Thyroid gland (tissue), 4 donors: ENCODE results near the gene EDC3. TPM values are rescaled to one million over a fixed set of nuclear protein-coding genes. Genes with fewer than 3 reads are reported as not detected.

Source experiments
- DNase-seq, 2 donors: peaks; one replicate each; pipeline ENCODE4 v3.0.0-alpha.2; 2019
- H3K27ac ChIP-seq, 3 donors: fragments of 200-600 bp; sonication (generic); 1 replicate in 2 of 3; 2 replicates in 1 of 3; pipeline ENCODE4 v1.5.1; 2016 to 2019; ENCODE audit warnings: mild to moderate bottlenecking in 1 of 3, moderate library complexity in 1 of 3
- H3K27me3 ChIP-seq: fragments of 200-600 bp; sonication (generic); one replicate; pipeline ENCODE4 v1.5.1; 2019
- H3K36me3 ChIP-seq, 2 donors: fragments of 200-600 bp; sonication (generic); one replicate each; pipeline ENCODE4 v1.5.1; 2016 to 2019
- H3K4me1 ChIP-seq, 2 donors: fragments of 200-600 bp; sonication (generic); one replicate each; pipeline ENCODE4 v1.5.1; 2017 to 2019
- H3K4me3 ChIP-seq, 3 donors: fragments of 200-600 bp; sonication (generic); replicated peaks in 1 of 3; 1 replicate in 2 of 3; 2 replicates in 1 of 3; pipeline ENCODE4 v1.5.1; 2016; ENCODE audit warnings: mild to moderate bottlenecking in 1 of 3
- H3K9me3 ChIP-seq: fragments of 200-600 bp; sonication (generic); one replicate; pipeline ENCODE4 v1.5.1; 2017
- POLR2A ChIP-seq, 2 donors: fragments of 450-650 bp; IDR thresholded peaks; one replicate each; pipeline ENCODE4 v1.6.1; 2017; ENCODE audit warnings: antibody characterized with exemption in 2 of 2, mild to moderate bottlenecking in 2 of 2, moderate library complexity in 1 of 2
- WGBS, 2 donors: methylation state at CpG; one replicate each; pipeline ENCODE4 v1.1.5; 2017; 5-methylcytosine and 5-hydroxymethylcytosine counted together
- intact Hi-C: fragments of 100-400 bp; cut with DNase I; formaldehyde crosslinking; loops from one replicate; pipeline ENCODE4 v1.15.1; 2023
- total RNA-seq, 4 donors: library from RNA; depleted of rRNA; stranded (reverse); fragments of >200 nt; gene quantifications; one replicate each; pipeline ENCODE4 v1.2.3, GENCODE V29; 2016
- TF ChIP-seq, protein P1 (sequence below), 6 experiments: fragments of 200-600 bp in 3 of 6; fragments of 450-650 bp in 3 of 6; sonication (generic) in 3 of 6; IDR thresholded peaks; one replicate each; pipeline ENCODE4 v1.5.1; 2016 to 2019; ENCODE audit warnings: antibody characterized with exemption in 6 of 6, mild to moderate bottlenecking in 2 of 6, inconsistent platforms in 1 of 6, moderate library complexity in 1 of 6

EDC3 gene
- total RNA-seq, 4 donors from 2014 or later = 16.3 to 64.7 (median 25.7) TPM

DNA sequence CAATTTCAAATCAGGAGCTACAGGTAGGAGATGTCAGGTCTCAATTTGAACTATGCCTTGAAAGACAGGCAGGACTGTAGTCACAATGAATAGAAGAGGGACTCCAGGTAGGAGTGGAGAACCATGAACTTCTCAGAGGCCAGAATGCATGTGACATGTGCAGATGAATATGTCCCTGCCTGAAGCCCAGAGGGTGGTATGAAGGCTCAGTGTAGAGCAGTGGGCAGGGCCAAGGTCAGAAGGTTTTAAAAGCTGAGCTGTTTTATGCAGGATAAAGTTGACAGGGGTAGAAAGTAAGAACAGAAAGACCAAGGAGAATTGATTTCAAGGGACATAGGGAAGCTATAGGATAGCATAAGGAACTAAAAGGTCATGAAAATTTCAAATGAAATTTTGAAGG, 49.3 kb downstream of the EDC3 start:
- Histone ChIP-seq H3K9me3 (no peaks in the 10 kb centered on the region), H3K4me1 (peaks cover 69 to 76% of the 10 kb centered on the region in 2 donors), H3K27ac (no peak overlapping the region), H3K4me3 (no peak overlapping the region), H3K36me3 (no peaks in the 10 kb centered on the region), H3K27me3 (no peaks in the 10 kb centered on the region)
- intact Hi-C loops = no loop called here
- TF ChIP-seq, protein P1, sequence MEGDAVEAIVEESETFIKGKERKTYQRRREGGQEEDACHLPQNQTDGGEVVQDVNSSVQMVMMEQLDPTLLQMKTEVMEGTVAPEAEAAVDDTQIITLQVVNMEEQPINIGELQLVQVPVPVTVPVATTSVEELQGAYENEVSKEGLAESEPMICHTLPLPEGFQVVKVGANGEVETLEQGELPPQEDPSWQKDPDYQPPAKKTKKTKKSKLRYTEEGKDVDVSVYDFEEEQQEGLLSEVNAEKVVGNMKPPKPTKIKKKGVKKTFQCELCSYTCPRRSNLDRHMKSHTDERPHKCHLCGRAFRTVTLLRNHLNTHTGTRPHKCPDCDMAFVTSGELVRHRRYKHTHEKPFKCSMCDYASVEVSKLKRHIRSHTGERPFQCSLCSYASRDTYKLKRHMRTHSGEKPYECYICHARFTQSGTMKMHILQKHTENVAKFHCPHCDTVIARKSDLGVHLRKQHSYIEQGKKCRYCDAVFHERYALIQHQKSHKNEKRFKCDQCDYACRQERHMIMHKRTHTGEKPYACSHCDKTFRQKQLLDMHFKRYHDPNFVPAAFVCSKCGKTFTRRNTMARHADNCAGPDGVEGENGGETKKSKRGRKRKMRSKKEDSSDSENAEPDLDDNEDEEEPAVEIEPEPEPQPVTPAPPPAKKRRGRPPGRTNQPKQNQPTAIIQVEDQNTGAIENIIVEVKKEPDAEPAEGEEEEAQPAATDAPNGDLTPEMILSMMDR (IDR thresholded peaks at IDR 0.05) = no peak
- no peak for TF ChIP-seq POLR2A (IDR thresholded peaks at IDR 0.05)
- DNase-seq = no peak

DNA sequence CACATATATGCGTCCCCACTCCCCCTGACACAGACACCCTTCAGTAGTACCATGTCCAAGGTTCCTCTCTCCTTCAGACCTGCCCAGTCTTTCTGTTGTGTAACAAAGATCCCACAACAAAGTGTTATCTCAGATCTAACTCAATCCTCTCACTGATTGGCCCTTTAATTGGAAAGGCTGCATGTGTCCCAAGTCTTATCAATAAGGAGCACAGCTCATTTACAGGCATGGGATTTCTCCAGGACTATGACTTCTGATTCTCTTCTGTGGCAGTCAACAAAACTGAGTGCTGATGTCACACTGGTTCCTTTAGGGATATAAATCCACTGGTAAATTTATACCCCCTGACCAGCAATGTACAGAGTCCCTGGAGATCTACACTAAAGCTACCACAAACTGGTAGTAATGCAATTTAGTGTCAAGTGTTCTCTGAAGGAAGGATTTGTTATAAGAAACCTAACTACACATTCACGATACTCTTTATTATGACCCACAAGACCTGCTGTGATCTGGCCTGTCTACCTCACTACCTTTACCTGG, 52.1 kb downstream of the EDC3 start:
- Histone ChIP-seq H3K4me3 (no peak overlapping the region), H3K27ac (peak overlapping the region; percentile 75 to 96 (median 85)), H3K9me3 (no peaks in the 10 kb centered on the region), H3K27me3 (no peaks in the 10 kb centered on the region), H3K36me3 (peaks cover 7 to 14% of the 10 kb centered on the region in 2 donors), H3K4me1 (peaks cover 55 to 62% of the 10 kb centered on the region in 2 donors)
- no peak for DNase-seq
- intact Hi-C loops = no loop called here
- TF ChIP-seq, protein P1 (IDR thresholded peaks at IDR 0.05) = no peak
- TF ChIP-seq POLR2A (IDR thresholded peaks at IDR 0.05) = no peak
- WGBS, 2 donors = 88 to 93% methylated on average over 2 of the region's 2 CpGs

- peaks cover 7 to 17% of the 10 kb centered on the region in 2 donors for H3K36me3 ChIP-seq
- H3K4me3 ChIP-seq = no peak overlapping the region
- H3K4me1 ChIP-seq = peaks cover 48 to 55% of the 10 kb centered on the region in 2 donors
- H3K27me3 ChIP-seq = no peaks in the 10 kb centered on the region
- no peaks in the 10 kb centered on the region for H3K9me3 ChIP-seq
- H3K27ac ChIP-seq = peak overlapping the region; percentile 75 to 96 (median 85)
- TF ChIP-seq, protein P1 (IDR thresholded peaks at IDR 0.05) = no peak
- peak in 1 of 2 donors; percentile 1 for TF ChIP-seq POLR2A (IDR thresholded peaks at IDR 0.05)
- peak; percentile 80 to 85 for DNase-seq
- WGBS, 2 donors = 44 to 45% methylated on average over 11 of the region's 11 CpGs
- intact Hi-C loops = no loop called here
These were observed 52.8 kb downstream of the EDC3 start for GRCh38 chr15:74642734-74643664.

DNA sequence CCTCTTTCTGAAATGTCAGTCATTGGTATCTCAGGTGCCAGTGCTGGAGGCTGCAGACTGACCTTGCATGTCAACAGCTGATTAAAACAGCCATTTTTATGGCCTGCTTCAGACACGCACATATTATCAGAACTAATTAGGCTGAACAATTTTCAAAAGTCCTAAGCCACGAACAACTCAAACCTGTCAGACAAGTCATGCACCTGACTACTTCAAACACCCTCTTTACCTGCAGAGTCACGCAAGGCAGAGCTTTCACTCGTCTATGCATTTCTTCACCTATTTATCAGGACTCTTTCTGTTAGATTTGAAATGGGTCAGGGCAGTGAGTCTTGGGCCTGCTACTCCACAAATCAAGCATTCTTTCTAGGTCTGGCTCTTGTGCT, 53.5 kb downstream of the EDC3 start:
- intact Hi-C loops = no loop called here
- Histone ChIP-seq H3K4me1 (peaks cover 43 to 49% of the 10 kb centered on the region in 2 donors), H3K9me3 (no peaks in the 10 kb centered on the region), H3K4me3 (no peak overlapping the region), H3K36me3 (peaks cover 7 to 17% of the 10 kb centered on the region in 2 donors), H3K27me3 (no peaks in the 10 kb centered on the region), H3K27ac (peak overlapping the region; percentile 75 to 96 (median 85))
- DNase-seq = no peak
- TF ChIP-seq, protein P1 (IDR thresholded peaks at IDR 0.05) = no peak
- no peak for TF ChIP-seq POLR2A (IDR thresholded peaks at IDR 0.05)
- WGBS, 2 donors = 29 to 37% methylated on average over 4 of the region's 4 CpGs

DNA sequence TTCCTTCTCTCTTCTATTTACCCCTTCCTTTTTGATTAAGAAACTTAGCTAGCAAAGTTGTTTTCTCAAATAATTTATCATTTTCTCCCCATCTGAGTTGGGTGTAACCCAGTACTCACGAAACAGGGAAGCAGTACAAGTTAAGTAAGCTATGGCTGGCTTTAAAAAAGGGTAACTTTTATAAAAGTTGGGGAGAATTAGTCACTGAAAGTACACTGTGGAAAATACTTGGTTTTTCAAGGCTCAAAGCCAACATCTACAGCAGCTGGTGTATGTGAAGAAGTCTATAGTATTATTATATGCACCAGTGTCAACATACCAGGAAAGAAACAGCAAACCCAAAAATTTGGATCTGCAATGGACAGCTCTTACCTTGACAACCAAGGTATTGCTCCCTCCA, 54.7 kb downstream of the EDC3 start:
- H3K9me3 ChIP-seq = no peaks in the 10 kb centered on the region
- TF ChIP-seq POLR2A (IDR thresholded peaks at IDR 0.05) = no peak
- TF ChIP-seq, protein P1 (IDR thresholded peaks at IDR 0.05) = no peak
- DNase-seq = no peak
- no peak overlapping the region for H3K4me3 ChIP-seq
- H3K27me3 ChIP-seq = no peaks in the 10 kb centered on the region
- H3K36me3 ChIP-seq = peaks cover 7 to 26% of the 10 kb centered on the region in 2 donors
- intact Hi-C loops = no loop called here
- 81 to 85% methylated on average over 1 of the region's 1 CpG for WGBS, 2 donors
- peak overlapping the region; percentile 75 to 96 (median 85) for H3K27ac ChIP-seq
- H3K4me1 ChIP-seq = peaks cover 38 to 39% of the 10 kb centered on the region in 2 donors
